Lung microvascular endothelial cell (primary cell): ENCODE data around the gene GBA2. TPM values are rescaled to one million over a fixed set of nuclear protein-coding genes. Genes with fewer than 3 reads are reported as not detected.

Experiments used
- DNase-seq, 2 donors: peaks; one replicate each; pipeline versions ENCODE4 v3.0.0 to v3.0.0-alpha.2; 2010; ENCODE audit warnings: low read depth in 2 of 2
- total RNA-seq: library from RNA; depleted of rRNA; stranded (reverse); fragments of >200 nt; gene quantifications from 2 replicates; pipeline ENCODE4 v1.2.1, GENCODE V29; 2014

GBA2 gene
- total RNA-seq, 1 donor from 2014 or later: 54.0 TPM

DNA sequence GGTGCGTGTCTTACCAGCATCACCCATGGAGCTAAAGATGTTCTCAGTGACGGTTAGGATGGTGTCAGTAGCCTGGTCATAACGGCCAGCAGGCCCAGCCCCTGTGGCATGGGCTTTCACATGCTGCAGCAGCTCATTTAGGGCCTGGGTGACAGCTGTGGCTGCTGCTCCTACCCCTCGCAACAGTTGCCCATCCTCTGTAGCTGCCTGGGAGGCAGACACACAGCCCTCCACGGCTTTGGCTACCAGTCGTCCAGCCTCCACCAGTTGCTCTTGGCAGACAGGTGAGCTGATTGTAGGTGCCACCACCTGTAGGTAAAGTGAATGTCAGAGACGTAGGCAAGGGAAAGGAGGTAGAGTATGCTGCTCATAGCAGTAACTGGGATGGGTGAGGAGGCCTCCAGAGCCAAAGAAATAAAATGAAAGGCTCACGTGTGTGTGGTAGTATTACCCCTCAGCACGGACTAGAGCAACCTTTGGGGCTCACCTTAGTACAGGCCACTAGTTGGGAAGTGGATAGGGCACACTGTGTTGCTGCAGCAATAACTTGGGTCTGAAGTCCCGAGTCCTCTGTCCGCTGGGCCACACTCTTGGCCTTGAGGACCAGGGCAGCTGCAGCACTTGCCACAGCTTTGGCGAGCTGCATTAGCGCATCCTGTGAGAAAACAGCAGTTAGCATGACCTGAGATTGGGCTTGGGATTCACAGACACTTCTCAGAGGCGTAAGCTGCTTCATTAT is 31.7 kb downstream of the GBA2 start:
- DNase-seq: no peak

DNA sequence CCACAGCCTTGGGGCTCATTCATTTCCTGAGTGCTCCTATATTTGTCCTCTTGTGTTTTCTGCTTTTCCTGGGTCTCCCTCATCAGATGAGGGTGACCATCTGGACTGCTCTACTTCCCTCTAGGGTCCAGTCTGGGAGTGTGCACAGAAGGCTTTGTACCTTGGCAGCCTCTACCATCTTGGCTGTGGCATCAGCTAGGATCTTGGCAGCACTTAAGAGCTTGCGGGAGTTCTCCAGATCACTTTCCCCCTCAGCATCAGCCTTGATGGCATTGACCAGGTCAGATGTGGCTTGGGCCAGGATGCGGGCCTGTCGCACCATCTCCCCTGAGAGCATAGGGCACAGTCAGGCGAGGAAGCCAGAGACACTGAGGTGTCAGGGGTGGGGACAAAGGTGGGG is 32.8 kb downstream of the GBA2 start:
- no peak for DNase-seq

DNA sequence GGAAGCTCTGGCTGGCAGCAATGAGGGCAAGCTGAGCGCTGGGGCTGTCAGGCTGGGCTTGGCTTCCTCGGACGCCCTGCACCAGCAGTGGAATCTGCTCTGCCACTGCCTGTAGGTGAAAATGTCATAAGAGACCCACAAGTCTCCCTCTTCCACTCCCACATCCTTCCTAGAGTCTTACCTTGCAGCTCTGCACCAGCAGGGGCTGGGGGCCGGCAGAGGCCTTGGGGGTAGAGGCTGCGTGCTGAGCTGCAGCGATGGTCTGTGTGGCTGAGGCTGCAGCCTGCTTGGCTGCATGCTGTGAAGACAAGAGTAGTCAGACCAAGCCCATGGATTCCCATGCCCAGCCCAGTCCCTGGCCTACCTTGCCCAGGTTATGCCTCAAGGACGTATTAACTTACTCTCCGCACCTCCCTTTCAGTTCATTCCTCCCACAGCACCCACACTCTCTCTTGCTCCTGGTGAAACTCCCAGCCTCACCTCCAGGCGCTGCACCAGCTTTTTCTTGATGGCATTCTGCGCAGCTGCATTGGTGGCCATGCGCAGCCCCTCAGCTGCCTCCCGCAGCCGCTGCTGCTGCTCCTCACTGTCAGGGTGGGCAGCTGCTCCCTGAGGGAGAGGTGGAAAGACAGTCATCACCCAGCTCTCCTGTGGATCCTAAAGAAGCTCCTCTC is 34.3 kb downstream of the GBA2 start:
- DNase-seq: no peak

DNA sequence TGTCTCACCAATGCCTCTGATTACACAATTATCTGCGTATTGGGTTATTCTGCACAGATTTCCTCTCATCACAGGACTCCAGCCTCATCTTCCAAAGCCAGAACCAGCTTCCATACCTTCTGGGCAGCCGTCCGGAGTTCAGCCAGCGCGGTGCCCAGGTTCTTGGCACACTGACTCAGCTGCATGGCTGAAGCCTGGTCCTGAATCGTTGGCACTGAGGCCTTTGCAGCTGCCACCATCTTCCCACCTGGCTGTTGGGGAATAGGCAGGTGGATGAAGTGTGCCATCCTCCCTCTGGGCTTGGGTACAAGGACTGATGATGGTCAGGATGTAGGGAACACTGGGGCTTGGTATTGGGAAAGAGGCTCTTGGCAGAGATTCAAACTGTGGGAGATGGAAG is 34.9 kb downstream of the GBA2 start:
- no peak for DNase-seq

DNA sequence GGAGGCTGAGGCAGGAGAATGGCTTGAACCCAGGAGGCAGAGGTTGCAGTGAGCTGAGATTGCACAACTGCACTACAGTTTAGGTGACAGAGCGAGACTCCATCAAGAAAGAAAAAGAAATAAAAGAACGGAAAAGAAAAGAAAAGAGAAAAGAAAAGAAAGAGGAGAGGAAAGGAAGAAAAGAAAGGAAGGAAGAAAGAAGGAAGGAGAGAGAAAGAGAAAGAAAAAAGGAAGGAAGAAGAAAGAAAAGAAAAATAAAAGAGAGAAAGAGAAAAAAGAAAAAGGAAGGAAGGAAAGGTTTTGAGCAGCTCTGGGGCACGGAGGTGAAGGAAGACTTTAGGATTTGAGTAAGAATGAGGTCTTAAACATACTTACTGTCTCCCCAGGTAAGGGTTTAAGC is 35.5 kb downstream of the GBA2 start:
- DNase-seq: no peak

DNA sequence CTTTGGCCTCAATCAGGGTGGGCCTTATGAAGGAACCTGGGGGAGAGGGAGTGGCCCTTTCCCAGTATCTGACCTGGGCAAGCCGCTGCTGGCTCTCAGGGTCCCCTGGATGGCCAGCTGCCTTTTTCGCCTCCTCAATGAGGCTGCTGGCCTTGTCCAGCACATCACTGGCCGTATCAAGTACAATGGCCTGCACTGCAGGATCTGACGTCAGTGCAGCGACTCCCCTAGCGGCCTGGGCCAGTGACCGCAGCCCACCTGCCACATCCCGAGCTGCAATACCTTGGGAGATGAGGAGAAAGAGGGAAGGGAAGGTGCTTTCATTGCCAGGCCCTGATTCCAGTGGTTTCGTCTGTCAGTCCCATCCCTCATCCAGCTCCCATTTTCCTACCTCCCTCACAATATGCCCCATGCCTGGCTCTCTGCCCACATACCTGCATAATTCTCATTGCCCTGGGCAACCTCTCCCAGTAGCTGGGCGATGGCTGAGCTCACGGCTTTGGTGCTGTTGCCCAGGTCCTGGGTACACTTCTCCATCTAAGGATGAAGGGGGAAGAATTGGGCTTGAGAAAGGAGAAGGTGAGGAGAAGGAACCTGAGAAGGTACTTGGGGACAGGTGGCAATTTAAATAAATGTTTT is 36.1 kb downstream of the GBA2 start:
- no peak for DNase-seq

DNA sequence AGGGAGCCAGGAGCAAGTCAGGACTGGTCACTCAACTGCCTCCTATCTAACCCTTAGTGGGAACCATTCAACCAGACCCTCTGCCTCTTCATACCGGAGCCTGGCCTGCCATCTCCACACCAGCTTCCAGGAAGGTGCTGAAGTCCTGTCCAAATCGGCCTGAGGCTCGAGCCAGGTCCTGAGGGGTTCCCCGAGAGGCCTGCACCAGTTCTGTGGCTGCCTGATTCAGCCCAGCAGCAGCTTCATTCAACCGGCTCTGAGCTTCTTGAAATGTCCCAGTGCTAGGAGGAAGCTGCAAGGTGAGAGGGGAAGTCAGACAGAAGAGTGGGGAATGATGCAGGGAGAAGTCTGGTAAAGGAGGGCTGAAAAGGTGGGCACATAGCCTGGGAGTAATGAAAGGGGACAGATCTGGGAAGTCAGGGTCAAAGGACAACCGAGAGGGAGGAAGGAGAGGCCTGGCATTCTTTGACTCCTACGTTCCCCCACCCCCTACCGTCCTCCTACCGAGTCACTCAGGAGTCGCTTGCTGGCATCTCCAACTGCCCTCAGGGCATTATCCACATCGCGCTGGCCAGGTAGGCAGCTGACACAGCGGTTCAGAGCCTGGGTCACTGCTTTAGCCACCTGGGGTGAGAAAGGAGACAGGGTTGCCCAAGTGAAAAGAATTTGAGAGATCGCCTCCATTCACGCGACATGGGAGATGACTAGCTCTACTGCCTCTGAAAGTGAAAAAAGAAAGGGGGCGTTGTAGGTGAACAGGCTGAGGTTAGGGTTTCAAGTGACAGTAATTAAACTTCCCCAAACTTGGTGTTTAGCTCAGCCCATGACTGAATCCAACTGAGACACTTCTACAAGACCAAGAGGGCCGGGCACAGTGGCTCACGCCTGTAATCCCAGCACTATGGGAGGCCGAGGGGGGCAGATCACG is 37.3 kb downstream of the GBA2 start:
- no peak for DNase-seq

DNA sequence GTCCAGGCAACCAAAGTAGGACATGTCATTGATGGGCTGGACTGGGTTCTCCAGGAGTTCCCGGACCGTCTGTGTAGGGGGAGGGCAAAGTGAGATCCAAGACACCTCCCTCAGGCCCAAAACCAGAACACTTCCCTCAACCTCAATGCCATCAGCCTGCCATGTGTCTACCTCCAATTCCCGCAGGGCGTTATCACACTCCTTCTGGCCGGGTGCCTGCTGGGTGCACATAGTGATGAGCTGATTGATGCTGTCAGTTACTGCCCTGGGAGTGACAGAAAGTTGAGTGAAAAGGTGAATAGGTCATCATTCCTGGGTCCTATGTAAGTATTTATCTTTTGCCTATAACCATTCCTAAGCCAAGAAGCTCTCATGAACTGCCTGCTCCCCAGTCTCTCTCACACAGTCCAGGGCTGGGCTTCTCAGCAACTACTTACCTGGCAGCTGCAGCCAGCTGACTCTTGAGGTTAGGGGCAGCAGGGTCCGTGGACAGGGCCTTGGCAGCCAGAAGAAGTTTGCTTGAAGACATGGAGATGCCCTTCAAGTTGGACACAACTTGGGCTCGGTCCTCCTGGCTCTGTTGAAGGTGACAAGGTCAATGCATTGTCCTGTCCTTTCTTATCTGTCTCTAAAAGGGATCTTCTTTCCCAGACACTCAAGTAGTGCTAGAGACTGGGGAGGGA is 38.1 kb downstream of the GBA2 start:
- DNase-seq: no peak

DNA sequence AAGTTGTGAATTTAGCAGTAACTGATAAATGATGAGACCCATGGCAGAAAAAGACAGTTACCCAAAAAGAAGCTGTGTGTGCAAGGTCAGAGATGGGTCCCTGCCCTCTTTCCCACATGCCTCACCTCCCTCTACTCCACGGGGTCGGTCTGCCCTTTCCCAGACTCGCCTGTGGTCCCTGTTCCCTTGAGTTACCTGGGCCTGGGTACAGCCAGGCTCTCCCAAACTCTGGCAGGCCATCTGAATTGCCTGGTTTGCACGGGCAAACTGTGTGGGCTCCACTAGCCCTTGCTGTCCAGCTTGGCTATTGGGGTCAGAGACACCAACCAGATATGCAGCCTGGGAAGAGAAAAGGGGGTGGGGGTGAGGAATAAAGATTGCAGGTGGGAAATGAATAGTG is 40.9 kb downstream of the GBA2 start:
- DNase-seq: no peak

DNA sequence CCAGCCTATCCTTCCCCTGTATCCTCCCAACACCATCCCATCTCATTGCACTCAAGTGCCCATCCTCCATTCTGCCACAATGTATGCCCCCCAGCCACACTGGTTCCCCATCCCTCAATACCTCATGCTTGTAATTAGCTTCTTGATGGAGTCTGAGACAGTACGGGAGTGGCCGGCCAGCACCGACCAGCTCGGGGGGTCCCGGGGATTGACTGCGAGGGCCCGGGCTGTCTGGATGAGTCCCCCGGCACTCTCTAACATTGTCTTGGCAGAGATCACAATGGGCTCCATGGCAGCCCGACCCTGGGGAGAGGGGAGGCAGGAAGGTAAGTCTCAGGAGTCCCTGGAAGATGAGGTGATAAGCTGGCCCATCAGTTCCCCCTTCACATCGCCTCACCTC is 42.1 kb downstream of the GBA2 start:
- DNase-seq: no peak

DNA sequence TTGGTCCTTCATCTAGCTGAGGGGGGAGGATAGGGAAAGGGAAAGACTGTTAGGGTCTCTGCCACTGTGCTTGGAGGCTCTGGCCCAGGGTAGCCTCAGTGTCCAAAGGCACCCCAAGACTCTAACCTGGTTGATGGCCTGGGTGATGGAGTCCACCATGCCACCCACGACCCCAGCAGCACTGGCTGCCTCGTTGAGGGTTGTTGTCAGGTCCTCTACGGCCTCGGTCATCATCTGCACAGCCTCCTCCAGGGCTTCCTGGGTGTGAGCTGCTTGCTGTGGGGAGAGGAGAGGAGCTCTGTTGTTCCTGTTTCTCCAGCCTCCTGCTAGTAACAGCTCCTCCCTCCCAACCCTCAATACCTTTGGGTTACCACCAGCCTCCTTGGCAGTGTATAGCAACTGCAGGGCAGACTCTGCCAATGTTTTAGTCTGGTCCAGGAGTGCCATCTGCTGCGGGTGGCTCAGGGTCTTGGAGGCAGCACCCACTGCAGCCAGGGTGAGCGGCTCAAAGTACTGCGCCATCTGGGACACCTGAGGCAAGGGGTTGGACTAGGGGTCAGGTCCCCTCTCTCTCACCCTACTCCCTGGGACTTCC is 43.1 kb downstream of the GBA2 start:
- no peak for DNase-seq

DNA sequence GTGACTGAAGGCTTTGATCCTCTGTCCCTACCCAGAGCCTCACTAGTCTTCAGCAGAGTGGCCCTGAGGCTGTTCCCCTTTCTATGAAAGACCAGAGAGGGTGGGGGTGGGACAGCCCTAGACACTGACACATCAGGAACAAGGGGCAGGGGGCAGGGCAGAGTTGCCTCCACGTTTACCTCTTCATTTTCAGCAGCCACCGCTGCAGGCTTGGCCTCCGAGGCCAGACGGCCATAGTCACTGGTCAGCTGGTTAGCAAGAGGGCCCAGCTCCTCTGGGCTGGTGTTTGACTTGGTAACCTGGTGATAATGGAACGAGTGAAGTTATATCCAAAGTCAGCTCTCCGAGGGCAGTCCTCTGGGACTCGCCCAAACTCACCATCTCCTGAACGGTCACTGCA is 43.7 kb downstream of the GBA2 start:
- no peak for DNase-seq

DNA sequence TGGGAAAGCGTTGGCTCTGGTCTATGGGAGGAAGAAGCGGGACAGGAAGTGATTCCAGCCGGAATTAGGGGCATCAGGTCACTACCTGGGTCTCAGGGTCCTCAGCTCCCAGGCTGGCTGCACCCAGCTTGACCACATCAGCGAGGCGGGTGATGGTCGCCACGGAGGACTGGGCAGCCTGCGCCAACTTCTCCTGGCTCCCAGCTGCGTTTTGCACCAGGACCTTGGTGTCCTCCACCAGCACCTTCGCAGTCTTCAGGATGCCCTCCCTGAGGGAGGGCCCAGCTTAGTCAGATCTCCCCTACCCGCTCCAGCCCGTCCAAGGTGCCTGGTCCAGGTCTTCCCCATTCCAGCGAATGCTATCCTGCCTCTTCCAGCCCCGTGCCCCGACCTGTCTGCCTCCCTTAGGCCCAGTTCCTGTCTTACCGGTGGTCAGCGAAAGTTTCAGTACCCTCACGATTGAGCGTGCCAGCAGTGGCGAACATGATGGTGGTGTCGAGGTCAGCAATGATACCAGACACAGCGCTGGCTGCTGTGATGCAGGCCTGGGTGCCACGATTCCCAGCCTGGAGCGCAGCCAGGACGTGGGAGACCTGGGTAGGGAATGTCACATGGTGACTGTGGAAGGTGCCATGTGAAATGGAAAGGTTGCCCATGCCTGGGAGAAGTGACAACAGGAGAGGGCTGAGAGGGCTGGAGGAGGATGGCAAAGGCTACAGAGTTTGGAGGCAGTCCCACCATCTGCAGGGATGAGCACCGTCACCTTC is 44.9 kb downstream of the GBA2 start:
- no peak for DNase-seq

DNA sequence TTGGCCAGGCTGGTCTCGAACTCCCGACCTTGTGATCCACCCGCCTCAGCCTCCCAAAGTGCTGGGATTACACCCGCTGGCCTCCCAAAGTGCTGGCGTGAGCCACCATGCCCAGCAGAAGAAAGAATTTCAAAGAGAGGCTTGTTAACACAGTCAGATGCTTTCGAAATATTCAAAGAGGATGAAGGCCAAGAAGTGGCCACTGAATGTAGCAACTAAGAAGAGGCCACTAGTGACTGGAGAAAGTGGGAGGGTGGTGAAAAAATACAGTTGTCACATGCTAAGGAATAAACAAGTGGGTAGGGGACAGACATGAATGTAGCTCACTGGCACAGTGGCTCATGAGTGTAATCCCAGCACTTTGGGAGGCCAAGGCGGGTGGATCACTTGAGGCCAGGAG is 46.3 kb downstream of the GBA2 start:
- DNase-seq: no peak

DNA sequence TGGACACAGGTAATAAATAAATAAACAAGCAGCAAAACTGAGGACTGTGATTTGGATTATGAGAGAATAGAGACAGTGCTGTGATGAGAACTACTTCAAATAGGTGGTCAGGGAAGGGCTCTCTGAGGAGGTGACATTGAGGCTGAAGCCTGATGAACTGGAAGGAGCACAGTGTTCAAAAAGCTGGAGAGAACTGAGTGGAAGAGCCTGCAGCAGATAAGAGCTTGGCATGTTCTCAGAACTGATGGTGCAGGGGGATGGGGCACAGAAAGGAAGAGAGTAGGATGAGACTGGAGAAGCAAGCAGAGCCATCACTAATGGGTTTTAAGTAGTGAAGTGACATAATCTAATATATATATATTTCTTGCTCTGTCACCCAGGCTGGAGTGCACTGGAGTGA is 48.1 kb downstream of the GBA2 start:
- no peak for DNase-seq

DNA sequence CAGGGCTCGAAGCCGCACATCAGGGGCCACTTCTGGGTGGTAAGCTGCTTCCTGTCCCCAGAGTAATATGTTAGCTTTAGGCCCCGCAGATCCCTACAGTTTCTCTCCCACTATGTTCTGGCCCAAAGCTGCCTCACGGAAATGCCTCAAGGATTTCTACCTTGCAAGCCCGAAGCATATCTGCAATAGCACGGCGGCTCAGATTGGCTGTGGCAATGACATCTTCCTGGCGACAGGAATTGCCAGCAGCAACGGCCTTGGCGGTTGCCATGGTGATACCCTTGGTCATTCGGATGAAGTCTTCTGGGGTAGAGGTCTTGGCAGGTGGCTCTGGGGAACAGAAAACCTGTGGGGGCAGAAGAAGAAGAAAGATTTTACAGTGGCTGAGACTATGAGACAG is 49.0 kb downstream of the GBA2 start:
- no peak for DNase-seq

DNA sequence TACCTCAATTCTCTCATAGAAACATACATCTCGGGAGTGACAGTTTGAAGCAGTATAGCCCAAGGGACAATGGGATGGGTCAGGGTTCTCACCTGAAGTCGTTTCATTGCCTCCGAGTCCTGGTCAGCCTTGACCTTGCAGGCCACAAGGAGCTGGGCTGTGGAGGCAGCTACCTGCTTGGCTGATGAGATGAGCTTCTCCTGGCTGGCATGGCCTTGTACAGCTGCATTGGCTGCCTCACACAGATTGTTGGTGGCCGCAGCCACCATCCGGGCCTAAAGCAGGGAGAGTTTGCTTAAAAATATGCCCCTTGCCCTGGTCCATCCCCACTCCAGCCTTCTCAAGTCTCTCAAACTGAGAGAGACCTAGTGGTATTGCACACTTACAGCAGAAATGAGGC is 50.8 kb downstream of the GBA2 start:
- no peak for DNase-seq

DNA sequence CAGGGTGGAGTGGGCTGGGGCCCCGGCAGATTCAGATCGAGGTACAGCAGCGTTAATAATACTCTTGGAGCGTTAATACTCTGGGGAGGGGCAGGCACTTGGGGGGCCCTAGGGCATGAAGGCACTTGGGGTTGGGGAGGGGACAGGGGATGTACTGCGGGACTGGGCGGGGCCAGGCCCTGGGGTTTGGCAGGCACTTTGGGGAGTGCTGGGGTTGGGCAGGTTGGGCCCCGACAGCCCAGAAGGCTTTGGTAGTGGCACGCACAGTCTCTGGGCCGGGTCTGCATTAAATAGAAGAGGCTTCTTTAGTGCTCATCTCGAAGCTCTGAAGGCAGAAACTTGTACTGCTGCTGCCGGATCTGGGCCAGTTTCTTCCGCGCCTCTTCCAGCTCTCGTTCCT is 51.5 kb downstream of the GBA2 start:
- no peak for DNase-seq

DNA sequence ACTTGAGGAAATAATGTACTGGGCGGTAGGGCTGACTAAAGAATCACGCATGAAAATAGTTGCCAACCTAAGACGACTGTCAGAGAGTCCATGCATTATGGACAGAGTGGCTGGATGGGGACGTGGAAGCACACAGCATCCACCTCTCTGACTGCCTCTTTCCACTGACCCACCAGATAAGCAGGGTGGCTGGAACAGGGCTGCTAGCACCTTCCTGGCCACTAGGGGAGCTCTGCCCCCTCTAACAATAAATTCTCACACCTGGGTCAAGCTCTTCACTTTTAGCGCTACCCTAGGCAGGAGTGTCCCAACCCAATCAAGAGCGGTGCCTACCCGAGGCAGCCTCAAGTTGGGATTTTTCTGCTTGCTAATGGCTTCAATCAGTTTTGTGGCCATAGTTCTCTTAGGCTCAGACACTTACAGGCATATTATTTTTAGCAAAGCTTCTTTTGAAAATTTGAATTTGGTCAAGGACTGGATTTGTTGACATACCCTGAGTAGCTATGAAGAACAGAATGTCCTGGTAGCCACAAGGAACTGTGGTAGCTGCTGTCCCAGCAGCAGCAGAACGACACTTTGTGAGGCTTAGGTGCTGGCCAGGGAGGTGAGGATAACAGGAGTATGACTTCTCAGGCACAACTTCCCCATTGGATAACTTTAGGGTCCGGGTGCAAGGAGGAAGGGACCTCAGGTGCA is 52.4 kb downstream of the GBA2 start:
- peak; percentile 57 to 75 for DNase-seq
